Measurements from ENCODE around the gene ANGPTL4. TPM values are rescaled to one million over a fixed set of nuclear protein-coding genes. Genes with fewer than 3 reads are reported as not detected.
"Not testable (repeated sequence)": the region's sequence is repeated elsewhere in the genome, so short reads cannot be mapped to it uniquely, and the experiment has no call there.

Gene ANGPTL4
- total RNA-seq, 1 experiment from 2014 or later = 1.7 TPM

DNA sequence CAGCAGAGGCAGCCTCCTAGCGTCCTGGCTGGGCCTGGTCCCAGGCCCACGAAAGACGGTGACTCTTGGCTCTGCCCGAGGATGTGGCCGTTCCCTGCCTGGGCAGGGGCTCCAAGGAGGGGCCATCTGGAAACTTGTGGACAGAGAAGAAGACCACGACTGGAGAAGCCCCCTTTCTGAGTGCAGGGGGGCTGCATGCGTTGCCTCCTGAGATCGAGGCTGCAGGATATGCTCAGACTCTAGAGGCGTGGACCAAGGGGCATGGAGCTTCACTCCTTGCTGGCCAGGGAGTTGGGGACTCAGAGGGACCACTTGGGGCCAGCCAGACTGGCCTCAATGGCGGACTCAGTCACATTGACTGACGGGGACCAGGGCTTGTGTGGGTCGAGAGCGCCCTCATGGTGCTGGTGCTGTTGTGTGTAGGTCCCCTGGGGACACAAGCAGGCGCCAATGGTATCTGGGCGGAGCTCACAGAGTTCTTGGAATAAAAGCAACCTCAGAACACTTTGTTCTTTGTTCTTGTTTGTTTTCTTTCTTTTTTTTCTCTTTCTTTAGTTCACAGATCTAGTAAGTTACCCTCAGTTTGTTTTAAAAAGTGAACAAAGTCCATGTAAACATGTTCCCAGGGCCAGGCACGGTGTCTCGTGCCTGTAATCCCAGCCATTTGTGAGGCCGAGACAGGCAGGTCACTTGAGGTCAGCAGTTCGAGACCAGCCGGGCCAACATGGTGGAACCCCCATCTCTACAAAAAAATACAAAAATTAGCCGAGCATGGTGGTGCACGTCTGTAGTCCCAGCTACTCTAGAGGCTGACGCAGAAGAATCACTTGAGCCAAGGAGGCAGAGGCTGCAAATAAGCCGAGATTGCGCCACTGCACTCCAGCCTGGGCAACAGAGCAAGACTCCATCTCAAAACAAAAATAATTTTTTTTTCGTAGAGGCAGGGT is 10.2 kb downstream of the ANGPTL4 start:
- Histone ChIP-seq H3K36me3 (ENCODE audit: insufficient read depth, low read length, poor library complexity, severe bottlenecking) (no peaks in the 10 kb centered on the region), H3K4me1 (ENCODE audit: insufficient read depth, low read length, poor library complexity, severe bottlenecking) (no peaks in the 10 kb centered on the region), H3K9me3 (ENCODE audit: low read depth, low read length, poor library complexity, severe bottlenecking) (no peaks in the 10 kb centered on the region), H3K27me3 (replicated peaks; ENCODE audit: insufficient read depth, low read depth, low read length, poor library complexity) (no peaks in the 10 kb centered on the region), H3K27ac (ENCODE audit: low read depth, low read length, poor library complexity, severe bottlenecking) (no peak overlapping the region), H3K4me3 (ENCODE audit: low read depth, low read length, poor library complexity, severe bottlenecking) (no peak overlapping the region)
- TF ChIP-seq EZH2 (IDR thresholded peaks at IDR 0.05; ENCODE audit: borderline replicate concordance, low read depth, low read length, poor library complexity, severe bottlenecking) = no peak
- TF ChIP-seq, protein P1, sequence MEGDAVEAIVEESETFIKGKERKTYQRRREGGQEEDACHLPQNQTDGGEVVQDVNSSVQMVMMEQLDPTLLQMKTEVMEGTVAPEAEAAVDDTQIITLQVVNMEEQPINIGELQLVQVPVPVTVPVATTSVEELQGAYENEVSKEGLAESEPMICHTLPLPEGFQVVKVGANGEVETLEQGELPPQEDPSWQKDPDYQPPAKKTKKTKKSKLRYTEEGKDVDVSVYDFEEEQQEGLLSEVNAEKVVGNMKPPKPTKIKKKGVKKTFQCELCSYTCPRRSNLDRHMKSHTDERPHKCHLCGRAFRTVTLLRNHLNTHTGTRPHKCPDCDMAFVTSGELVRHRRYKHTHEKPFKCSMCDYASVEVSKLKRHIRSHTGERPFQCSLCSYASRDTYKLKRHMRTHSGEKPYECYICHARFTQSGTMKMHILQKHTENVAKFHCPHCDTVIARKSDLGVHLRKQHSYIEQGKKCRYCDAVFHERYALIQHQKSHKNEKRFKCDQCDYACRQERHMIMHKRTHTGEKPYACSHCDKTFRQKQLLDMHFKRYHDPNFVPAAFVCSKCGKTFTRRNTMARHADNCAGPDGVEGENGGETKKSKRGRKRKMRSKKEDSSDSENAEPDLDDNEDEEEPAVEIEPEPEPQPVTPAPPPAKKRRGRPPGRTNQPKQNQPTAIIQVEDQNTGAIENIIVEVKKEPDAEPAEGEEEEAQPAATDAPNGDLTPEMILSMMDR (conservative IDR thresholded peaks at IDR 0.05; ENCODE audit: low read depth, low read length) = no peak
- CTCF ChIA-PET = no interaction called here
- no TSS peak for BruUV-seq (replicated peaks)
- POLR2A ChIA-PET (ENCODE audit: low non-redundant PET) = no interaction called here
- no peak for DNase-seq (ENCODE audit: low spot score)
- intact Hi-C loops (cut with micrococcal nuclease; ENCODE audit: unreplicated experiment) = no loop called here

DNA sequence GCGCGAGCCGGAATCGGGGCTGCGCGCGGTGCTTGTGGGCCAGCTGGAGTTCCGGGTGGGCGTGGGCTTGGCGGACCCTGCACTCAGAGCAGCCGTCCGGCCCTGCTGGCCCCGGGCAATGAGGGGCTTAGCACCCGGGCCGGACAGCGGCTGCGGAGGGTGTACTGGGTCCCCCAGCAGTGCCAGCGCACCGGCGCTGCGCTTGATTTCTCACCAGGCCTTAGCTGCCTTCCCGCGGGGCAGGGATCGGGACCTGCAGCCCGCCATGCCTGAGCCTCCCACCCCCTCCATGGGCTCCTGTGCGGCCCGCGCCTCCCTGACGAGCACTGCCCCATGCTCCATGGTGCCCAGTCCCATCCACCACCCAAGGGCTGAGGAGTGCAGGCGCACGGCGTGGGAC is 11.8 kb downstream of the ANGPTL4 start:
- BruUV-seq (replicated peaks); H3K4me3 ChIP-seq (ENCODE audit: low read depth, low read length, poor library complexity, severe bottlenecking); H3K9me3 ChIP-seq (ENCODE audit: low read depth, low read length, poor library complexity, severe bottlenecking); DNase-seq (ENCODE audit: low spot score); H3K27ac ChIP-seq (ENCODE audit: low read depth, low read length, poor library complexity, severe bottlenecking); CTCF ChIA-PET; H3K4me1 ChIP-seq (ENCODE audit: insufficient read depth, low read length, poor library complexity, severe bottlenecking); intact Hi-C loops (cut with micrococcal nuclease; ENCODE audit: unreplicated experiment); H3K27me3 ChIP-seq (replicated peaks; ENCODE audit: insufficient read depth, low read depth, low read length, poor library complexity); H3K36me3 ChIP-seq (ENCODE audit: insufficient read depth, low read length, poor library complexity, severe bottlenecking): not testable (repeated sequence)
- POLR2A ChIA-PET (ENCODE audit: low non-redundant PET) = interaction anchor here (0.6 kb wide), 1 partner anchor 118 kb away, joined by 3 read pairs; no protein-coding TSS in a partner anchor

DNA sequence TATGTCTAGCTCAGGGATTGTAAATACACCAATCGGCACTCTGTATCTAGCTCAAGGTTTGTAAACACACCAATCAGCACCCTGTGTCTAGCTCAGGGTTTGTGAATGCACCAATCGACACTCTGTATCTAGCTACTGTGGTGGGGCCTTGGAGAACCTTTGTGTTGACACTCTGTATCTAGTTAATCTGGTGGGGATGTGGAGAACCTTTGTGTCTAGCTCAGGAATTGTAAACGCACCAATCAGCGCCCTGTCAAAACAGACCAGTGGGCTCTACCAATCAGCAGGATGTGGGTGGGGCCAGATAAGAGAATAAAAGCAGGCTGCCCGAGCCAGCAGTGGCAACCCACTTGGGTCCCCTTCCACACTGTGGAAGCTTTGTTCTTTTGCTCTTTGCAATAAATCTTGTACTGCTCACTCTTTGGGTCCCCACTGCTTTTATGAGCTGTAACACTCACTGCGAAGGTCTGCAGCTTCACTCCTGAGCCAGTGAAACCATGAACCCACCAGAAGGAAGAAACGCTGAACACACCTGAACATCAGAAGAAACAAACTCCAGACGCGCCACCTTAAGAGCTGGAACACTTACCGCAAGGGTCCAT is 12.5 kb downstream of the ANGPTL4 start:
- DNase-seq (ENCODE audit: low spot score); H3K9me3 ChIP-seq (ENCODE audit: low read depth, low read length, poor library complexity, severe bottlenecking); H3K36me3 ChIP-seq (ENCODE audit: insufficient read depth, low read length, poor library complexity, severe bottlenecking); H3K27me3 ChIP-seq (replicated peaks; ENCODE audit: insufficient read depth, low read depth, low read length, poor library complexity); H3K4me1 ChIP-seq (ENCODE audit: insufficient read depth, low read length, poor library complexity, severe bottlenecking); CTCF ChIA-PET; BruUV-seq (replicated peaks); H3K4me3 ChIP-seq (ENCODE audit: low read depth, low read length, poor library complexity, severe bottlenecking); intact Hi-C loops (cut with micrococcal nuclease; ENCODE audit: unreplicated experiment); H3K27ac ChIP-seq (ENCODE audit: low read depth, low read length, poor library complexity, severe bottlenecking): not testable (repeated sequence)
- POLR2A ChIA-PET (ENCODE audit: low non-redundant PET) = interaction anchor here (0.6 kb wide), 1 partner anchor 118 kb away, joined by 3 read pairs; no protein-coding TSS in a partner anchor

DNA sequence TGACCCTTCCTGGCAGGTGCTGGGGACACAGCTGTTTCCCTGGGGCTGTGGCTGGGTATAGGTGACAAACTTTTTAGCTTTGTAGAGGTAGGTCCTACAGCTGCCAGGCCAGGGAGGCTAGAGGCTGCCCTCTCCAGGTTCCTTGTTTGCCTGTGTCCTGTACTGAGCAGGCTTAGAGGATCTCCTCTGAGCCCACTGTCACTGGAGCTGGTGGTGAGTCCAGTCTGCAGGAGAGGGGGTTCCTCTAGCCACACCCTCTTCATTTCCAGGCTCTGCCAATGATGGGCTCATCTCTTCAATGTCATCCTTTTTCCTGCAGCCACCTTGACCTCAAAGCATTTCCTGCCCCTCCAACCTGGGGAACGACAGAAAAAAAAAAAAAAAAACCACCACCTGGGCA is 13.6 kb downstream of the ANGPTL4 start:
- POLR2A ChIA-PET (ENCODE audit: low non-redundant PET) = no interaction called here
- H3K27me3 ChIP-seq (replicated peaks; ENCODE audit: insufficient read depth, low read depth, low read length, poor library complexity) = no peaks in the 10 kb centered on the region
- no peak for DNase-seq (ENCODE audit: low spot score)
- TF ChIP-seq EZH2 (IDR thresholded peaks at IDR 0.05; ENCODE audit: borderline replicate concordance, low read depth, low read length, poor library complexity, severe bottlenecking) = no peak
- TF ChIP-seq, protein P1 (conservative IDR thresholded peaks at IDR 0.05; ENCODE audit: low read depth, low read length) = no peak
- no peak overlapping the region for H3K4me3 ChIP-seq (ENCODE audit: low read depth, low read length, poor library complexity, severe bottlenecking)
- CTCF ChIA-PET = no interaction called here
- intact Hi-C loops (cut with micrococcal nuclease; ENCODE audit: unreplicated experiment) = no loop called here
- no peaks in the 10 kb centered on the region for H3K36me3 ChIP-seq (ENCODE audit: insufficient read depth, low read length, poor library complexity, severe bottlenecking)
- H3K27ac ChIP-seq (ENCODE audit: low read depth, low read length, poor library complexity, severe bottlenecking) = no peak overlapping the region
- no peaks in the 10 kb centered on the region for H3K9me3 ChIP-seq (ENCODE audit: low read depth, low read length, poor library complexity, severe bottlenecking)
- H3K4me1 ChIP-seq (ENCODE audit: insufficient read depth, low read length, poor library complexity, severe bottlenecking) = no peaks in the 10 kb centered on the region
- BruUV-seq (replicated peaks) = no TSS peak

DNA sequence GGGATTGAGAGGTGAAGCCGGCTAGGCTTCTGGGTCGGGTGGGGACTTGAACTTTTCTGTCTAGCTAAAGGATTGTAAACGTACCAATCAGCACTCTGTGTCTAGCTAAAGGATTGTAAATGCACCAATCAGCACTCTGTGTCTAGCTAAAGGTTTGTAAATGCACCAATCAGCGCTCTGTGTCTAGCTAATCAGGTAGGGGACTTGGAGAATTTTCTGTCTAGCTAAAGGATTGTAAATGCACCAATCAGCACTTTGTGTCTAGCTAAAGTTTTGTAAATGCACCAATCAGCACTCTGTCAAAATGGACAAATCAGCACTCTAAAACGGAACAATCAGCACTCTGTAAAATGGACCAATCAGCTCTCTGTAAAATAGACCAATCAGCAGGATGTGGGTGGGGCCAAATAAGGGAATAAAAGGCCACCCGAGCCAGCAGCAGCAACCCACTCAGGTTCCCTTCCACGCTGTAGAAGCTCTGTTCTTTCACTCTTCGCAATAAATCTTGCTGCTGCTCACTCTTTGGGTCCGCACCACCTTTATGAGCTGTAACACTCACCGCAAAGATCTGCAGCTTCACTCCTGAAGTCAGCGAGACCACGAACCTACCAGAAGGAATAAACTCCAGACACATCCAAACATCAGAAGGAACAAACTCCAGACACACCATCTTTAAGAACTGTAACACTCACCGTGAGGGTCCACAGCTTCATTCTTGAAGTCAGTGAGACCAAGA is 15.4 kb downstream of the ANGPTL4 start:
- H3K27ac ChIP-seq (ENCODE audit: low read depth, low read length, poor library complexity, severe bottlenecking); H3K4me3 ChIP-seq (ENCODE audit: low read depth, low read length, poor library complexity, severe bottlenecking); H3K27me3 ChIP-seq (replicated peaks; ENCODE audit: insufficient read depth, low read depth, low read length, poor library complexity); POLR2A ChIA-PET (ENCODE audit: low non-redundant PET); H3K9me3 ChIP-seq (ENCODE audit: low read depth, low read length, poor library complexity, severe bottlenecking); intact Hi-C loops (cut with micrococcal nuclease; ENCODE audit: unreplicated experiment); H3K36me3 ChIP-seq (ENCODE audit: insufficient read depth, low read length, poor library complexity, severe bottlenecking); BruUV-seq (replicated peaks); DNase-seq (ENCODE audit: low spot score); CTCF ChIA-PET; H3K4me1 ChIP-seq (ENCODE audit: insufficient read depth, low read length, poor library complexity, severe bottlenecking): not testable (repeated sequence)

Data from A673 (cell line).